ENCODE measurements around the gene SSTR4.

The SSTR4 gene

DNA sequence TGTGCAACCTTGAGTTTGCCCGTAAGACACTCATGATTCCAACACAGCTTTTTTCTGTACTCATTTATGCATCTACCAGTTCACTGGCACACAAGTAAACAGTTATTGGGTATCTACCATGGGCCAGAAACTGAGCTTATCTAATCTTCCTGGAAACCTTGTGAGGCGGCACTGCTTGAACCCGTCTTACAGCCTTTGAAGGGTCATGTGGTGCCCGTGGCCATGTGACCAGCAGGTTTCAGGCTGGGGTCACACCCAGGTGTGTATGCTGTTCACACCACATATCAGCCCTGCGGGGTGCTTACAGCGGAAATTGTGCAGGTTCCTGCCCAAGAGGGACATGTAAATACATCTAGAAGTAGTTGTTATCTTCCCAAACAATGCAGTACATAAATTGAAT, 8.3 kb downstream of the SSTR4 start:
- DNase-seq (ENCODE audit: low spot score): no peak

DNA sequence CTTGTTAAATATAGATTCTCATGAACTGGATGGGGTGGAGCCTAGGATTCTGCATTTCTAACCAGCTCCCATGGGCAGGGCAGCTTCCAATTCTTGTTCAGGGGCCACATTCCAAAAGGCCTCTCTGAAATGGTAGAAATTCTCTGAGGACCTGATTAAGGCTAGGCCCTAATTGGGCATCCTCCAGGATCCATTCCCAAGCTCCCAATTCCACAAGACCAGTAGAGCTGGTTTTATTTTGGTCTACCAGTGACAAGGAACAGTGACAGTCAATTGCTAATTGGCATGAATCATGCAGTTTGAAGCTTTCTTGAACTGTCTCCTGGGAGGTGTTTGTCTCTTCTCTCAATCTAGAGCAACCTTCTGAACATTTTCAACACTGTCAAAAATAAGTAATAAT, 11.3 kb downstream of the SSTR4 start:
- no peak for DNase-seq (ENCODE audit: low spot score)

DNA sequence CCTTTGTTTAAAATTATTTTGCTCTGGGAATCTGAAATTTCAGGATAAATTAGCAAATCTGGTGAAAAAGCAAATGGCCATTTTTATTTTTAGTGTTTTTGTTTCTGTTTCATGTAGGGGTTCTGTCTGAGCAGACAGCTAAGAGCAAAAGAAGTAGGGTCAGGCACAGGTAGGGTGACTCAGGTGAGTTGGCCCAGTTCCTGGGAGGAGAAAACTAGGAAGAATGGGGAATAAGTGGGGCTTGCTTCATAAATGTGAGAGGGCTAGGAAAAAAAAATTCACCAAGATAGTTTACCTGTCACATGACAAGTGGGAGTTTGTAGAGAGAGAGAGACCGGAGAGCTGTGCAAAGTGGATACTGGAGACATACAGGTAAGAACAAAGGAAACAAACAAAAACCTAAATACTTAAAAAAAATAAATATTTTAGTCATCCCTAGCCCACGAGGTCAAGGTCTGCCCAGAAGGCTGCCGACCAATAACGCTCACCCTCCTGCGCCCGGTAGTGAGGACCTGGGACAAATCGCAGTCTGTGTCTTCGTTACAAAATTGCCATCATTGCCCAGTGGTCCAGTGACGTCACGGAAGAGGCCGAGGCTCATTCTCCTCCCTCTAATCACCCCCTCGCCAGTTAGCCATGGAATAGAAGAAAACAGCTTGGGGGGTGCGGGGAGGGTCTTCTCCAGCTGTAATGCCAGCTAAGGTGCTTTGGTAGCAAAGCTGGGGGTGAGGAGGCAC, 12.1 kb downstream of the SSTR4 start:
- DNase-seq (ENCODE audit: low spot score): no peak

DNA sequence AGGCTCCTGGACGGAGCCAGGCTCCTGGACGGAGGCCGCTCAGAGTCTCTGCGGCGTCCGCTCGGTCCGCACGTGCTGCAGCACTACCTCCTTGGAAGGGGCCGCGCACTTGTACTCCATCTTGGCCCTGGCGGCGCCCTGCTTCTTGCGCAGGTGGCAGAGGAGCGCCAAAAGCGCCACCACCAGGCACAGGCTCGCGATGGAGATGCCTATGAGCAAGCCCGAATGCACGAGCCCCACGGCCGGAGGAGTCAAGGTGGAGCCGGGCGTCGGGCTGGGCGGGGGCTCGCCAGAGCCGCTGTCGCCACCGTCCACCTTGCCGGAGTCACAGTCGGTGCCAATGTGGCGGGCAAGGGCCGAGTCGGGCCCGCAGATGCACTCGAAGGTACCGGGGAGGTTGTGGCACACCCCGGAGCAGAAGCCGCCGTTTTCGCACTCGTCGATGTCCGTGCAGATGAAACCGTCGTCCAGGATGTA, 12.7 kb downstream of the SSTR4 start:
- DNase-seq (ENCODE audit: low spot score): no peak

DNA sequence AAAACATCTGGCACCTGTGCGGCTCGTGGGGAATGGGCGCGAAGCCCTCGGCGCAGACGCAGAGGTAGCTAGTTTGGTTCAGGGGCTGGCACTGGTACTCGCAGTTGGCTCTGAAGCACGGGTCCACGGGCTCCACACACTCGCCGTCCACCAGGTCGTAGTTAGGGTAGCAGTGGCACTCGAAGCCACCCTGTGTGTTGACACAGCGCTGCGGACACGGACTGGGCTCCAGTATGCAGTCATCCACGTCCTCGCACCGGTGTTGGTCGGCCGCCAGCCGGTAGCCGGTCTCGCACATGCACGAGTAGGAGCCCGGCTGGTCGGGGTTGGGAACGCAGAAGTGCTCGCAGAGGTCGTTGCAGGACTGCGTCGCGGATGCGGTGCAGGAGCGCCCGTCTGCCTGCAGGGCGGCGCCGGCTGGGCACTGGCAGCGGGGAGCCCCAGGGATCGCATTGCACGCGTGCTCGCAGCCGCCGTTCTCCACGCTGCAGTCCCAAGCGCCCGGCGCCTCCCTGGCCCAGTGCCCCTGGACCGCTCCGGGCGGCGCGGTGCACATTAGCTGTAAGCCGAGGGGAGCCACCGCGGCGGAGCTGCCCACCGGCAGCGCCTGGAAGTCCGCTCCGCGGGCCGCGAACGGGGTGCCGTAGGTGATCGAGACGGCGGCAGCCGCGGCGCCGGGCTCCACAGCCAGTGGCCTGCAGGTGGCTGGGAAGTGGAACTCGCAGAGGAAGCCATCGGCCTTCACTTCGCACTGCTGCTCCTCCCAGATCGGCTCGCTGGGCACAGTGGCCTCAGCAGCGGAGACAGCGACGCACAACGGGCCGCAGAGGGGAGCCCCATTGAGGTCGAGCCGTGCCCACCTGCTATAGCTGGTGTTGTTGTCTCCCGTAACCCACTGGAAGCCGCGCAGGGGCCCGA, 13.4 kb downstream of the SSTR4 start:
- no peak for DNase-seq (ENCODE audit: low spot score)

DNA sequence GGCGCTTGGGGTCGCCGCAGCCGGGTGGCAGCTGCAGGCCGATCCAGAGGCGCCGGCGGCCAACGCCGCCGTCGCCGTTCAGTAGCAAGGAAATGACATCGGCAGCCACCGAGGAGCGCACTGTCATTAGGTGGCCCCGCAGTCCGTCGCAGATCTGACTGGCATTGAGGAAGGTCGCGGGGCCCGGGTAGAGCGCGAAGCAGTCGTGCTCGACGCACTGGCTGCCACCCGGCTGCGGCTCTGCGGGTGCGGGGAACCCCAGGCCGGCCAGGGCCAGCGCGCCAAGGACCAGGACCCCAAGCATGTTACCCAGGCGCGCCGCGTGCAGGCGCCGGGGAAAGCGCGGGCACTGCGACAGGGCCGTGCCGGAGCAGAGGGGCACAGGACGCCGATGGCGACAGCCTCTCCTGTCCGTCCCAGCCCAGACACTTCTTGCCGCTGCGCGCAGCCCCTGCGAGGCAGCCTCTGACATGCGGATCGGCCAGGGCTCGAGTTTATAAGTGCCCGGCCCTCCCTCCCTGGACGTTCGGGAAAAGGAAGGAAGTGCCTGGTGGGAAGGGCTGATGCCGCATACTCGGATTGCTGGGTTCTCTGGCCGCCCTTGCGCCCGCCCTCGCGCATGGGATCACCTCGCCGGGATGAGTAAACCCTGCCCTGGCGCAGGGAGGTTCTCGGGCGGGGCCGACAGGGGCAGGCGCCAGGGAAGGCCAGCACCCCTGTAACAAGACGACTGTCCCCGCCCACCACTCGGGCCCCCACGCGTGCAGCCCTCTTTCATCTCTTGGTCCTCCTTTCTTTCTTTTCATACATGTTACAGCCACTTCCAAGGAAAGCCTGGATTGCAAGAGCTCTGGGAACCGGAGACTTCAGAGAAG, 14.3 kb downstream of the SSTR4 start, which contains the start of gene THBD:
THBD (minus strand) TSS at position 472 of the 875 bp plus-strand sequence; CDS start at position 304, 168 bp downstream.
- DNase-seq (ENCODE audit: low spot score): no peak

DNA sequence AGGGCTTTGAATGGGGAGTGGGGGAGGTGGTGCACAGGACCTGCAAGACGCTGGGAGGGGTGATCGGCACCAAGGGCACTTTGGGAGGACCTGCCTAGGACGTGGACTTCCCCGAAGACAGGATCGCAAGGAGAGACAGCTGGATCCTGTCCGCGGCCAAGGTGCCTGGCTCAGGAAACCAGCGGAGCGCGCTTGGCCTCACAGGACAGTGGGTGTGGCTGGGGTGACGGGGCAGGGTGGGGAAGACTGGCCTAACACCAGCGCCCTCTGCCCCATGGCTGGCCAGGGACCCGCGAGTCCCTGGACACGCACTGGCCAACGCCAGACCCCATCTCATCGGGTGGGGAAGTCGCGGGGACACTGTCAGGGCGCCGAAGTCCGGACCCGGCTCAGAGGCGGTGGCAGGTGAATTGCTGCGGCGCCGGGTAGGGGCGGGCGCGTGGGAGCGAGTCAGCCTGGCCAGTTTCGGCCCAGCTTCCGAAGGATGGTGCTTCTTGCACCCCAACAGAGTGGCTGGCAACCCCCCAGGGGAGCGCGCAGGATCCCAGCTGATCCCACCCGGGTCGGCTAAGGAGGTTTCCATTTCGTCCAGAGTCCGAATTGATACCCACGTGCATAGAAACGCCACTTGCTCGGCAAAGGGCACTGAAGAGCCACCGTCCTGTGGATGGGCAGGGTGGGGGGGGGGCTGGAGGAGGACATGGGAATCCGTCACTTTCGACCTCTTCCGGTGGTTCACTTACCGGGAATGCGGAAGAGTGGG, 15.1 kb downstream of the SSTR4 start:
- DNase-seq (ENCODE audit: low spot score): no peak

DNA sequence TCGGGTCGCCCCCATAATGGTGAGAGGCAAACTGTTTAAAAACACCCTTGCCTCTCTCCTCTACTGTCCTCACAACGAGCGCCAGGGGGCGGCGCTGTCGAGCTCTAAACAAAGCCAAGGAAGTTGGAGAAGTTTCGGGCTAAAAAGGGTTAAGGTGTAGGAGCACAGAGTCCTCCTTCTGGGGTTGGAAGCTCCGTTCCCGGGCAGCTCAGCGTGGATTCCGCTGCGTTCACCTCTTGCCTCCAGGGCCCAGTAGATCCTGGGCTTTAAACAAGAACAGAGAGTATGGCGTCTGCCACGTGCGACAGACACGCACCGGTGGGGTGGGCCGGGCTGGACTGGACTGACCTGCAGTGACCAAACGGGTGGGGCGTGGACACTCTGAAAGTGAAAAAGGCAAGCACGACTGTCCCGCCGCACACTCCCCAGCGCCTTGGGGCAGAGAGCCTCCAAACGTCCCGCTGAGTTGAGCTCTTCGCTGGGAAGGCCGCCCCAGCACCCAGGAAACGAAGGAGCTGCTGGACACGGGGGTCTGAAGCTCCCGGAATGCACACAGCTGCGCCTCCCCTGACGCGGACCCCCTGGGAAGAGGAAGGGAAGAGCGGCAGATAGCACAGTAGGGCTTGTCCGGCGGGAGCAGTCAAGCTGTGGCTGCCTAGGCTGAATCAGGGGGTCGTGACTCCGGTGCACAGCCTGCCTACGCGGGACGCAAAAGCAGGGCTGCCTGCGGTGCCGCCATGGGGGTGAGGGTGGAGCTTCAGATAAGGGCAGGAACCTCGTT, 15.9 kb downstream of the SSTR4 start:
- DNase-seq (ENCODE audit: low spot score): no peak

DNA sequence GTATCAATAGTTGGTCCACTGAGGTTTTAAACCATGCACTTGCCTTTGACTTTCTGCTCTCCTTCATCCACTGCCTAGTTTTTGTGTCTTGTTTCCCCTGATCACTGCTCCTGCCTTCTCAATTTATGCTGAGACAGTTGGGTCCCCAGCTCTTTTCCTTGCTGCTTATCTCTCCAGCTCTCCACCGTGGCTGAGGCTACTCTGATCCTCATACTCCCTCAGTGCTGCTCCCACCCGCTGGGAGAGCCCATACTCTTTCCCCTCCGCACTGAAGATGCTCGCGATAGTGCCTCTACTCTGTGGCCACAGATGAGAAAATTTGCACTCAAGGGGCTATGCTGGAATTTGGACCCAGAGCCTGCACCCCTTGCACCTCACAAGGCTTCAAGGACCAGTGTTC, 17.8 kb downstream of the SSTR4 start:
- no peak for DNase-seq (ENCODE audit: low spot score)

DNA sequence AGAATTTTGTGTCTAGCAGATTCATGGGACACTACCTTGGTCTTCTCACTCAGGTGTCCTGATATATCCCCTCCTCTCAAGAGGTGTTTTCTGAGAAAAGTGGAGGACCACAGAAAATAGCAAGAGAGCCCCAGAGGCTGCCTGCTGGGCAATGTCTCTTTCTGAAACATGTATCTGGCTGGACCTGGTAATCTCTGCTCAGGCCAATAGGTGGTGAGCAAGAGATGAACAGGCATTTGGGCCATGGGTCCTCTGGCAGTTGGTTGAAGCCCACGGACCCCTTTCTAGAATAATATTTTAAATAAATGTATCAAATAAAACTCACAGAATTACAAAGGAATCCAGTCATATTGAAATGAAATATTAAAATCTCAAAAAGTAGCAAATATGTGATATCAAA, 23.1 kb downstream of the SSTR4 start:
- no peak for DNase-seq (ENCODE audit: low spot score)

DNA sequence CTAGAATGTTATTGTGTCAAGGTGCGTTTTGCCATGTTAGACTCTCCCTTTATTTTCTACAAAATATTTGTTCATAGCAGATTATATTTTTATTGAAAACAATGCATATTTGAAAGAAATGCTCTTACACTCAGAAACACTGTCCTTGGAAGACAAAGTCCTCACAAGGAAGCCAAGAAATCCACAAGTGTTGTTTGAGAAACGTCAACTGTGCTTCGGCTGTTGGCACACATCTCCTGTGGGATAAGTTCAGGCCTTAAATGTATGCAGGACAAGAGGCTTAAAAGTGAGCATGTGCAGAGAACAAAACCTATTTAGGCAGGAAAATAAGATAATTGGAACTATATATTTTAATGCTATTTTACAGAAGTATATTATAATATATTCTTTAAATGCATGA, 23.9 kb downstream of the SSTR4 start:
- DNase-seq (ENCODE audit: low spot score): no peak

DNA sequence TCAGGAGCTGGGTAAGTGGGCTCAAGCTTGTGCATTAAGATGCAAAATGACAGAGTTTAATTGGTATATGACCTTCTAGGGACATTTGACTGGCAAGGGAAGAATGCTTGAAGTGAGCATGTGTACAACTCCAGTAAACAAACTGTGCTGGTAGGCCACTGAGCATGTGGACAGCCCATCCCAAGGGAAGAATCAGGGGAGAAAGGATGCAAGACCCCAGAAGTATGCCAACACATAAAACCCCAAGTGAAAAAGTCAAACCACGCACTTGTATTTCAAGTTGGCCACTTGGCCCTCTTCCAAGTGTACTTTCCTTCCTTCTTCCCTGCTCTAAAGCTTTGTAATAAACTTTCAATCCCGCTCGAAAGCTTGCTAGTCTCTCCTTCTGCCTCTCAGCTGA, 24.7 kb downstream of the SSTR4 start:
- DNase-seq (ENCODE audit: low spot score): no peak

DNA sequence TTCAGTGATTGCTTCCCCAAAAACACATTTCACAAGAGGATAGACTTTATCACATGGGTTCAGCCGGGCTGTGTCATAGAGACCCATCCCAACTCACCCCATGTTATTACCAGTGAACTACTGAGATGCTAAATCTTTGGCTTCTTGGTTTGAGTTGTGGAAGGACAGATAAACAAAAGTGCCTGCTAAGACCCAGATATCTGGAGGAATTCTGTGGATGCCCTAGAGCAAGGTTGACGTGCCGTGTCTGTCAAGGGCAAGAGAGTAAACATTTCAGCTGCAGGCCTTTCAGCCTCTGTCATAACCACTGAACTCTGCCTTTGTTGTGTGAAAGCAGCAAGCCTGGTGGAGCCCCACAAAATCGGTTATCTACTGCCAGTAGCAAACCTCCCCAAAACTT, 25.5 kb downstream of the SSTR4 start:
- DNase-seq (ENCODE audit: low spot score): no peak

DNA sequence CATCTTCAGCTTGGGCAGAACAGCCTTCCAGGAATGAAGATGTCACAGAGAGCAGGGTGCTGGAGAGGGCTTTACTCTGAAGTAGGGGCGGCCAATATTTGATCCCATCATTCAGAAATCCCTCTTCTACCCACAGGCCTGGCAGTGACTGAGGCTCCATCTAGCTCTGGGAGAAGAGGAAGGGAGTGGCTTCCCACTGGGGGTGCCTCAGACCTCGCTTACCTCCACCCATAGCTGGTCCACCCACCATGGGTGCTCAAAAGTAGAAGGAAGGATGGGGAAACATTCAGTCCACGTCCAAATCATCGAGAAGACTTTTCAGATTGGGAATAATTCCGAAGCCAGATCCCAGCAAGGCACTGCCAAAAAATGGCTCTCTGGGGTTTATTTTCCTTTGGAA, 26.1 kb downstream of the SSTR4 start:
- DNase-seq (ENCODE audit: low spot score): no peak

DNA sequence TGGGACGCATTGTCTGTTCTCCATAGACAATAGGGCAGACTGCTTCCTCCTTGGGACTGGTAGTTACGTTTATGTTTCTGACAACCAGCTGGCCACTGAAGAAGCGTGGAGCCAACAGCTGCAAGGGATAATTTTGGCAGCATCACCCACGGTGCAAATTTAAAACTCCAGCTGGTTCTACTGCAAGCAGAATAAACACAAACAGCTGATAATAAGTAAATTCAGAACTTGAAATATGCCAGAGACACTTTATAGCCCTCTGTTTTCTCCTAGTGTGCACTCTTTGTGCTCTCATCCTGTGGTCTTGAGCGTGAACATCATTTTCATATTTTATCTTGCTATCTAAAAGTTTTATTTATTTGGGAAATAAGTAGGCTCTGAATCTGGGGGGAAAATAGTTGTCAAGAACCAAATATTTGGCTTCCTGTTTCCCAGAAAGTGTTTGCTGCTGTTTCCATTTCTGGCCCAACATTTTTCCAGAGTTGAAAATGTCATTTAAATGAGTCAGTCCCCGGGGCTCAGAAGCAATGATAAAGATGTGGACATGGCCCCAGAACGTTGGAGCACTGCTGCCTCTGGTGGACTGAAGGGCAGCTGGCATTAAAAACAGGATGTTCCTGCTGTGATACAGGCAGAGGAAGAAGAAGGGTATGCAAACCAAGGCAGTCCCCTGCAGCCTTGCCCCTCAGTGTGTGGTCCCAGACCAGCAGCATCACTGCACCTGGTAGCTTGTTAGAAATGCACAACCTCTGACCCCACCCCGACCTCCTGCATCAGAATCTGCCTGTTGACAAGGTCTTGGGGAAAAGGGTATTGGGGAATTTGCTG, 26.8 kb downstream of the SSTR4 start:
- no peak for DNase-seq (ENCODE audit: low spot score)

DNA sequence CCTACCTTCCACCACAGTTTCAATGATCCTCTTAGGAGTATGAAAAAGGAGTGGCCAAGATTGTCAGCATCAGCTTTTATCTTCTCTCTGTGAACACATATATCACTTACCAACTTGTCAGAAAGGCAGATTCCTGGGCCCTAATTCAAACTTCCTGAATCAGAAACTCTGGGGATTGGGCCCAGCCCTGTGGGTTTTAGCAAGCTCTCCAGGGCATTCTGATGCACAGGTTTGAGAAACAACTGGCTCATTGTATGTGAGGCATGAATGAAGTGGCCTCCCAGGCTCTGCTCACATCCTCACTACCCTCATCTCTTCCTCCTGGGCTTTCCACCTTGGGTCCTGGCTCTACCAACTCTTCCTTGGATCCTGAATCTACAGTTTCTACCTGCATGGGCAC, 27.5 kb downstream of the SSTR4 start:
- DNase-seq (ENCODE audit: low spot score): no peak

DNA sequence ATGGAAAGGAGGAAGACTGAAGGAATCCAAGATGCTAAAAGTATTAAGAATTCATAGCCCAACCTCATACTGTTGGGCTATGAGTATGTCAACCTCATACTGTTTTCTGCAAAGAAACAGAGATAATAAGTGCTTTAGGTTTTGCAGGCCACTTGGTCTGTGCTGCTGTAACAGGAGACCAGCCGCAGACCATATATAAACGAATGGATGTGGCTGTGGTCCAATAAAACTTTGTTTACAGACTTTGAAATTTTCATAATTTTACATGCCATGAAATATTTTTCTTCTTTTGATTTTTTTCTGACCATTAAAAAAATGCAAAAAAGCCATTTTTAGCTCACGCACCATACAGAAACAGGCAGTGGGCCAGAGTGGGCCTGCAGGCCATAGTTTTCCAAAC, 28.1 kb downstream of the SSTR4 start:
- no peak for DNase-seq (ENCODE audit: low spot score)

DNA sequence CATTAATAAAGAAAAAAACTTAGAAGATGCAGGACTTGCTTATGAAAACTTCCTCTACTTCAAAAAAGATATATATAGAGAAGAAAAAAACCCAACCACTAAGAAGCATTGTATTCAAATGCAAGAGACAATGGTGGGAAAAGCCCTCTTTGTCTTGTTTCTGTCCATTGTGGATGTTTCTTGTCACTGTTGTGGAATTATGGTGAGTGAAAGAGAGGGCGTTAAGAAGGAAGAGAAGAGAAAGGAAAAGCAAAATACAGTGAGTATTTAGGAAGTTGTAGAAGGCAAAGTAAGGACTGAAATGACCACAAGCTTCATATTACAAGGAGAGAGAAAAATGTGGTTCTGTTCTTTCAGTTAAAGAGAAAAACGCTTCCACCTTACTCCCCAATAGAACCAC, 28.5 kb downstream of the SSTR4 start:
- no peak for DNase-seq (ENCODE audit: low spot score)
